BLaER1 treated with 17β-estradiol and CSF1 and Interleukin-3, amounts not matched to agents 10 nM and 100 nM (cell line): ENCODE data around the gene OBSCN.

ENCODE experiments used
- H3K27ac ChIP-seq, 11 experiments: shearing (Covaris generic); formaldehyde crosslinking; 2 replicates each; pipeline ENCODE4 v1.8.1; 2022
- H3K27me3 ChIP-seq, 11 experiments: shearing (Covaris generic); formaldehyde crosslinking; 2 replicates each; pipeline ENCODE4 v1.8.1; 2022
- H3K36me3 ChIP-seq, 11 experiments: shearing (Covaris generic); formaldehyde crosslinking; 2 replicates each; pipeline ENCODE4 v1.8.1; 2022
- H3K4me1 ChIP-seq, 10 experiments: shearing (Covaris generic); formaldehyde crosslinking; 2 replicates each; pipeline ENCODE4 v1.8.1; 2022
- H3K4me2 ChIP-seq, 11 experiments: shearing (Covaris generic); formaldehyde crosslinking; 2 replicates each; pipeline ENCODE4 v1.8.1; 2022
- H3K4me3 ChIP-seq, 10 experiments: shearing (Covaris generic); formaldehyde crosslinking; 2 replicates each; pipeline ENCODE4 v1.8.1; 2022
- H3K9ac ChIP-seq, 11 experiments: shearing (Covaris generic); formaldehyde crosslinking; 2 replicates each; pipeline ENCODE4 v1.8.1; 2022
- H3K9me3 ChIP-seq, 11 experiments: shearing (Covaris generic); formaldehyde crosslinking; replicated peaks in 1 of 11; 2 replicates each; pipeline ENCODE4 v1.8.1; 2022
- H4K20me1 ChIP-seq, 11 experiments: shearing (Covaris generic); formaldehyde crosslinking; 2 replicates each; pipeline ENCODE4 v1.8.1; 2022
- Cebpa-rat ChIP-seq, 11 experiments: shearing (Covaris generic); IDR thresholded peaks; 2 replicates each; pipeline ENCODE4 v1.8.1; 2022

Gene OBSCN

GRCh38 chr1:228280106-228280901 is 72.5 kb downstream of the OBSCN start:
- Histone ChIP-seq H3K36me3 (peaks cover 20 to 70% (median 57%) of the 10 kb centered on the region in 11 experiments), H4K20me1 (peaks cover 0 to 30% (median 0%) of the 10 kb centered on the region in 11 experiments; a peak in 4 of 22 replicates), H3K4me3 (no peak overlapping the region), H3K4me1 (peaks cover 5 to 17% (median 13%) of the 10 kb centered on the region in 10 experiments; a peak in 19 of 20 replicates), H3K9me3 (no peaks in the 10 kb centered on the region), H3K27me3 (no peaks in the 10 kb centered on the region), H3K27ac (no peak overlapping the region), H3K9ac (no peak overlapping the region), H3K4me2 (no peak overlapping the region)
- TF ChIP-seq Cebpa-rat (IDR thresholded peaks at IDR 0.05) = no peak

- TF ChIP-seq Cebpa-rat (IDR thresholded peaks at IDR 0.05) = no peak
- Histone ChIP-seq H3K4me2 (no peak overlapping the region), H3K9ac (no peak overlapping the region; a peak in 1 of 22 replicates), H3K27ac (no peak overlapping the region), H4K20me1 (peaks cover 0 to 33% (median 0%) of the 10 kb centered on the region in 11 experiments; a peak in 4 of 22 replicates), H3K4me3 (no peak overlapping the region), H3K9me3 (no peaks in the 10 kb centered on the region), H3K36me3 (peaks cover 24 to 78% (median 65%) of the 10 kb centered on the region in 11 experiments), H3K4me1 (peaks cover 5 to 13% (median 9%) of the 10 kb centered on the region in 10 experiments; a peak in 19 of 20 replicates), H3K27me3 (no peaks in the 10 kb centered on the region)
Measured at GRCh38 chr1:228280961-228281591, 73.2 kb downstream of the OBSCN start.

GRCh38 chr1:228281631-228282328 is 73.9 kb downstream of the OBSCN start:
- H3K27me3 ChIP-seq = no peaks in the 10 kb centered on the region

GRCh38 chr1:228282329-228283042 is 74.6 kb downstream of the OBSCN start:
- H3K9me3 ChIP-seq = no peaks in the 10 kb centered on the region
- no peaks in the 10 kb centered on the region for H3K27me3 ChIP-seq
- peaks cover 33 to 92% (median 72%) of the 10 kb centered on the region in 11 experiments for H3K36me3 ChIP-seq
- no peak overlapping the region for H3K27ac ChIP-seq
- H3K4me2 ChIP-seq = no peak overlapping the region
- 0 out of 20 replicates have a peak, but pooled peaks cover 0 to 3% (median 0%) of the 10 kb centered on the region in 10 experiments for H3K4me1 ChIP-seq
- H4K20me1 ChIP-seq = peaks cover 0 to 47% (median 0%) of the 10 kb centered on the region in 11 experiments; a peak in 4 of 22 replicates
- H3K9ac ChIP-seq = no peak overlapping the region
- no peak for TF ChIP-seq Cebpa-rat (IDR thresholded peaks at IDR 0.05)
- H3K4me3 ChIP-seq = no peak overlapping the region

More at GRCh38 chr1:228281631-228282328, 73.9 kb downstream of the OBSCN start:
- Histone ChIP-seq H3K4me2 (no peak overlapping the region), H3K9ac (no peak overlapping the region; a peak in 1 of 22 replicates), H3K36me3 (peaks cover 31 to 85% (median 72%) of the 10 kb centered on the region in 11 experiments), H3K27ac (no peak overlapping the region), H3K4me1 (peaks cover 0 to 6% (median 2%) of the 10 kb centered on the region in 10 experiments; a peak in 15 of 20 replicates), H3K4me3 (no peak overlapping the region), H4K20me1 (peaks cover 0 to 40% (median 0%) of the 10 kb centered on the region in 11 experiments; a peak in 4 of 22 replicates), H3K9me3 (no peaks in the 10 kb centered on the region)
- no peak for TF ChIP-seq Cebpa-rat (IDR thresholded peaks at IDR 0.05)

GRCh38 chr1:228283043-228283371 is 75.2 kb downstream of the OBSCN start:
- Histone ChIP-seq H3K4me2 (no peak overlapping the region), H3K4me1 (0 out of 20 replicates have a peak, but pooled peaks cover 0 to 3% (median 0%) of the 10 kb centered on the region in 10 experiments), H3K36me3 (peaks cover 33 to 96% (median 74%) of the 10 kb centered on the region in 11 experiments), H3K27ac (no peak overlapping the region), H3K27me3 (no peaks in the 10 kb centered on the region), H3K9ac (no peak overlapping the region), H3K9me3 (no peaks in the 10 kb centered on the region), H4K20me1 (peaks cover 0 to 49% (median 0%) of the 10 kb centered on the region in 11 experiments; a peak in 4 of 22 replicates), H3K4me3 (no peak overlapping the region)
- TF ChIP-seq Cebpa-rat (IDR thresholded peaks at IDR 0.05) = no peak

GRCh38 chr1:228283476-228284147 is 75.8 kb downstream of the OBSCN start:
- H3K4me2 ChIP-seq = no peak overlapping the region
- peaks cover 33 to 93% (median 74%) of the 10 kb centered on the region in 11 experiments for H3K36me3 ChIP-seq
- 0 out of 20 replicates have a peak, but pooled peaks cover 0 to 3% (median 0%) of the 10 kb centered on the region in 10 experiments for H3K4me1 ChIP-seq

GRCh38 chr1:228284148-228284495 is 76.3 kb downstream of the OBSCN start:
- Histone ChIP-seq H3K36me3 (peaks cover 33 to 88% (median 70%) of the 10 kb centered on the region in 11 experiments), H4K20me1 (peaks cover 0 to 57% (median 0%) of the 10 kb centered on the region in 11 experiments; a peak in 4 of 22 replicates), H3K9ac (no peak overlapping the region), H3K27ac (no peak overlapping the region), H3K4me2 (no peak overlapping the region), H3K27me3 (no peaks in the 10 kb centered on the region), H3K9me3 (no peaks in the 10 kb centered on the region), H3K4me1 (0 out of 20 replicates have a peak, but pooled peaks cover 0 to 3% (median 0%) of the 10 kb centered on the region in 10 experiments), H3K4me3 (no peak overlapping the region)
- no peak for TF ChIP-seq Cebpa-rat (IDR thresholded peaks at IDR 0.05)

More at GRCh38 chr1:228283476-228284147, 75.8 kb downstream of the OBSCN start:
- peaks cover 0 to 52% (median 0%) of the 10 kb centered on the region in 11 experiments; a peak in 4 of 22 replicates for H4K20me1 ChIP-seq
- no peaks in the 10 kb centered on the region for H3K9me3 ChIP-seq
- no peaks in the 10 kb centered on the region for H3K27me3 ChIP-seq
- no peak for TF ChIP-seq Cebpa-rat (IDR thresholded peaks at IDR 0.05)
- H3K27ac ChIP-seq = no peak overlapping the region
- H3K4me3 ChIP-seq = no peak overlapping the region
- no peak overlapping the region for H3K9ac ChIP-seq

GRCh38 chr1:228284521-228284920 is 76.7 kb downstream of the OBSCN start:
- Histone ChIP-seq H3K4me2 (no peak overlapping the region), H3K4me1 (0 out of 20 replicates have a peak, but pooled peaks cover 0 to 3% (median 0%) of the 10 kb centered on the region in 10 experiments), H3K4me3 (no peak overlapping the region), H3K9ac (no peak overlapping the region), H3K27ac (no peak overlapping the region), H3K27me3 (no peaks in the 10 kb centered on the region), H4K20me1 (peaks cover 0 to 57% (median 0%) of the 10 kb centered on the region in 11 experiments; a peak in 4 of 22 replicates), H3K36me3 (peaks cover 33 to 84% (median 66%) of the 10 kb centered on the region in 11 experiments), H3K9me3 (no peaks in the 10 kb centered on the region)
- no peak for TF ChIP-seq Cebpa-rat (IDR thresholded peaks at IDR 0.05)
